NCI-H2107 treated with DMSO at 0.1 percent for 48 hours (cell line): Measurements from ENCODE around the gene RYR2.
"Not testable (repeated sequence)": the region's sequence is repeated elsewhere in the genome, so short reads cannot be mapped to it uniquely, and the experiment has no call there.

Source experiments
- DNase-seq: peaks from one replicate; lab custom pipeline; 2025; ENCODE audit not compliant: unreplicated experiment; lab: John Stamatoyannopoulos, UW

Gene RYR2

GRCh38 chr1:237071641-237072420 lies 29.8 kb downstream of the RYR2 start:
- DNase-seq: no peak

GRCh38 chr1:237074371-237075117 lies 32.6 kb downstream of the RYR2 start:
- no peak for DNase-seq

- DNase-seq: no peak
Measured at GRCh38 chr1:237084341-237085077, 42.5 kb downstream of the RYR2 start.

- no peak for DNase-seq
Measured at GRCh38 chr1:237091691-237092090, 49.7 kb downstream of the RYR2 start.

- no peak for DNase-seq
Measured at GRCh38 chr1:237093691-237094090, 51.7 kb downstream of the RYR2 start.

- DNase-seq: no peak
Measured at GRCh38 chr1:237098541-237098940, 56.6 kb downstream of the RYR2 start.

GRCh38 chr1:237103021-237103420 lies 61.0 kb downstream of the RYR2 start:
- no peak for DNase-seq

GRCh38 chr1:237104096-237104495 lies 62.1 kb downstream of the RYR2 start:
- DNase-seq: no peak

- DNase-seq: no peak
Measured at GRCh38 chr1:237105826-237106225, 63.8 kb downstream of the RYR2 start.

GRCh38 chr1:237108297-237109040 lies 66.5 kb downstream of the RYR2 start:
- no peak for DNase-seq

- no peak for DNase-seq
Measured at GRCh38 chr1:237111807-237112206, 69.8 kb downstream of the RYR2 start.

- no peak for DNase-seq
Measured at GRCh38 chr1:237112663-237113062, 70.7 kb downstream of the RYR2 start.

GRCh38 chr1:237115035-237115434 lies 73.1 kb downstream of the RYR2 start:
- no peak for DNase-seq

GRCh38 chr1:237119091-237119490 lies 77.1 kb downstream of the RYR2 start:
- DNase-seq: no peak

GRCh38 chr1:237120683-237121082 lies 78.7 kb downstream of the RYR2 start:
- no peak for DNase-seq

- DNase-seq: peak; percentile 1
Measured at GRCh38 chr1:237124856-237125462, 83.0 kb downstream of the RYR2 start.

GRCh38 chr1:237126180-237126579 lies 84.2 kb downstream of the RYR2 start:
- no peak for DNase-seq

- not testable (repeated sequence) for DNase-seq
Measured at GRCh38 chr1:237127301-237127700, 85.3 kb downstream of the RYR2 start.

- no peak for DNase-seq
Measured at GRCh38 chr1:237133921-237134320, 91.9 kb downstream of the RYR2 start.

GRCh38 chr1:237134929-237135328 lies 92.9 kb downstream of the RYR2 start:
- DNase-seq: no peak

- no peak for DNase-seq
Measured at GRCh38 chr1:237138551-237138950, 96.6 kb downstream of the RYR2 start.
